CMK (cell line): Measurements from ENCODE around the gene SKP1.
A peak's percentile ranks its signal among the peaks of the same experiment; 100 is the strongest.
"Not testable (repeated sequence)": the region's sequence is repeated elsewhere in the genome, so short reads cannot be mapped to it uniquely, and the experiment has no call there.

Experiments used
- DNase-seq: peaks from one replicate; pipeline ENCODE4 v3.0.0-alpha.2; 2010; ENCODE audit warnings: low read depth

The SKP1 gene

DNA sequence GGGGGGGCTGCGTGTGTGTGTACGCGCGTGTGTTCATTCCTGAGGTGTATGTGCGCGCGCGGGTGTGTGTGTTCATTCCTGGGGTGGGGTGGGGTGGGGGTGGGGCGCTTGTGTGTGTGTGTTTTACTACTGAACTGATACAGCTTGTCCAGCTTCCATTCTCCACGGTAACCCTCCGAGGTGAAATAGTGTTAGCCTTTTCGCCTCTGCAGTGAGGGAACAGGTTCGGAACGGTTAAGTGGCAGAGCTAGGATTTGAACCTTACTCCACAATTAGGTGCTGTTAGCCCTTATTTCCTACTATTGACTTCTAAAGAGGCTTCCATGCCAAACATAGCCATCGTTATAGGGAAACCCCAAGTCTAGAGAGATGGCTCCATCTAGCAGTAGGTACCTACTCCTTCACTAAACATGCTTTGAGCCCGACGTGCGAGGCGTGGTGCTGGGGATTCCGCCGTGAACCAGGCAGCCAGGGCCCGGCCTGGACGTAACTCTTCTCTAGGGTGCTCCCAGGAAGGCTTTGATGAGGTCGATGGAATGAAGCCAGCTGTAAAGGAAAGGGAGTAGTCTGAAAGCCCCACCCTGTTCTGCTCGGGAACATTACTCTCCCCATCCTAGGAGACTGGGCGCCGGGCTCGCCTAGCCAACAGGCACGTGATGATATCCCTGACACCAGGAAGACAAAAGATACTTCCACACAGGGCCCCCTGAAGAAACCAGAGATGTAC, 782 bp upstream of the SKP1 start:
- DNase-seq: no peak

DNA sequence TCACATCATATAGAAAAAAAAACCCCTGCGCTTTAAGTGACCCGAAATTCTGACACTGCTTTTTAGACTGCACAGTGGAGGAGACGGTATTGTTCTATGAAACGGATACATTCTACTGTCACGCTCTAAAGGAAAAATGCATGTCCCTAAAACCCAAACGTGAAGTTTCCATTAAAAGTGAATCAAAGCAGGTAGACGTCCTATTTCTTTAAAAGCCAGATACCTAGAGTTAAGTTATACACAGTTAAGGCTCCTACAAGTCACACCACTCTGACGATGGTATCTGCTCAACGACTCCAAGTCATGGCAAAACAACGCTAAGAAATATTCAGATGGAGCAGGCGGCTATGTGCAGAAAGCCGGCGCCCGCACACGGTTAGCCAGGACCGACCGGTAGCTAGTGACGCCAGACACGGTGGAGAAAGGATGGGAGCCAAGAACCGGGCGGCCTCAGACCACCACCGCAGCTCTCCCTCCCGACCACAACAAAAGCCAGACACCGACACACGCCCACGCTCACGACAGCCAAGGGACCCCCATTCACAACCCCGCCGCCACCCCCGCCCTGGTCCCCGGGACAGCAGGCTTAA, 734 bp downstream of the SKP1 start:
- DNase-seq: no peak

DNA sequence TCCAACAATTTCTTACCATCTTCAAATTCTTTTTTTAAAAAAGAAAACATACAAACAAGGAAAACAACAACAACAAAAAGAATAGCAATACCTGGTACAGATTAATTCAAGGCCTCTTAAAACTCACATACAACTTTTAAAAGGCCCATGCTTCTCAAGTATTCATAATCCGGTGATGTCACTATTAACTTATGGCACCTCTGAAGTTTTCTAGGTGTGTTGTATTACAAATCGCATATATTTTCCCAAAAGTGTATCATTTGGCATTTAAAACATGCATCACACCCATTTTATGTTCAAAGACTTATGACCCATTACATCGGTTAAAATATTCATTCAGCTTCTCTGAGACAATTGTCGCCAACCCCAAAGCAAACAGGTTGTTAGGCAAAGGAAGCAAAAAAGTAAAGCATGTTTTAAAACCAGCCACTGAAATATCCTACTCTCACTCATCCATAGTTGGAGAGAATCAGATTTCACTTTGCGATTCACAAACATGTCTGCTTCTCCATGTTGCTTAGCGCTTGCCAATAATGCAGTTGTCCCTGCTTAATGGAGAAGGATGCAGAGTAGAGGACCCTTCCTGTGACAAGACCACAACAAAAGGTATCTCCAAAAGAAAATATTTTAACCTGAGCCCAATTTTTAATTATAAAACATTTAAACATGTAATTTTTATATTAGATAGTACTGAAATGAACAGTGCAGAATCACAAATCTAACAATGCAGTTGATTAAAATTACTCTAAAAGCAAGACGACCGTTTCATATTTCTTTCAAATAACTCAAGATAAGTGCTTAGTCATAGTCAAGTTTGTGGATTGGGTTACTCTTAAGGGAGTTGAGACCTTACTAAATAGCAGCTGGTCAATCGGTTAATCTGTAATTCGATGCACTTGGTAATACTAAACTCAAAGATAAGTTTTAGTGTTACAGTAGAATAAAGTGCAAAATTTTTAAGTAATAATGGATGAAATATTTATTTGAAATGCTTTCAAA, 1.6 kb downstream of the SKP1 start:
- DNase-seq: no peak

DNA sequence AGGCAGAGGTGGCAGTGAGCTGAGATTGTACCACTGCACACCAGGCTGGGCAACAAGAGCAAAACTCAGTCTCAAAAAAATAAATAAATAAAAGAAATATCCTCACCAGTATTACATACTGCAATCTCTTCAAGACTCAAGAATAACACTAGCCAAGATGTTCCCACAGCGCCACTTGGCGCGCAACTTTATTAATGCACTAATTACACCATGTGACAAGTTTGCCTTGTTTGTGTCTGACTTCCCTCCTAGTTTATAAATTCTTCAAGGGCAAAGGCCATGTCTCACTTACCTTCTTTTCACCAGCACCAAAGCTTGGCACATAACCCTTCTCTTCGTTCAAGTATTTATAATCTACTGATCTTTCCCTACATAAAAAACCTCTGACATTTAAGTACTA, 4.8 kb downstream of the SKP1 start:
- no peak for DNase-seq

DNA sequence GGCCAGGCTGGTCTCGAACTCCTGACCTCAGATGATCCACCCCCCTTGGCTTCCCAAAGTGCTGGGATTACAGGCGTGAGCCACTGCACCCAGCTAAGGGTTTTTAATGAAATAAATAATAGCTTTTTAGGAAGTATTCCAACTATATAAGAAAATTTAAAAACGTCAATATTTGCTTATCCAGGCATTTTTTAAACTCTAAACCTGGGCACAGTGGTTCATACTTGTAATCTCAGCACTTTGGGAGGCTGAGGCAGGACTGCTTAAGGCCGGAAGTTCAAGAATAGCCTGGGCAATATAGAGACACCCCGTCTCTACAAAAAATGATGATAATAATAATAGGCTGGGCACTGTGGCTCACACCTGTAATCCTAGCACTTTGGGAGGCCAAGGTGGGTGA, 14.2 kb downstream of the SKP1 start:
- DNase-seq: no peak

DNA sequence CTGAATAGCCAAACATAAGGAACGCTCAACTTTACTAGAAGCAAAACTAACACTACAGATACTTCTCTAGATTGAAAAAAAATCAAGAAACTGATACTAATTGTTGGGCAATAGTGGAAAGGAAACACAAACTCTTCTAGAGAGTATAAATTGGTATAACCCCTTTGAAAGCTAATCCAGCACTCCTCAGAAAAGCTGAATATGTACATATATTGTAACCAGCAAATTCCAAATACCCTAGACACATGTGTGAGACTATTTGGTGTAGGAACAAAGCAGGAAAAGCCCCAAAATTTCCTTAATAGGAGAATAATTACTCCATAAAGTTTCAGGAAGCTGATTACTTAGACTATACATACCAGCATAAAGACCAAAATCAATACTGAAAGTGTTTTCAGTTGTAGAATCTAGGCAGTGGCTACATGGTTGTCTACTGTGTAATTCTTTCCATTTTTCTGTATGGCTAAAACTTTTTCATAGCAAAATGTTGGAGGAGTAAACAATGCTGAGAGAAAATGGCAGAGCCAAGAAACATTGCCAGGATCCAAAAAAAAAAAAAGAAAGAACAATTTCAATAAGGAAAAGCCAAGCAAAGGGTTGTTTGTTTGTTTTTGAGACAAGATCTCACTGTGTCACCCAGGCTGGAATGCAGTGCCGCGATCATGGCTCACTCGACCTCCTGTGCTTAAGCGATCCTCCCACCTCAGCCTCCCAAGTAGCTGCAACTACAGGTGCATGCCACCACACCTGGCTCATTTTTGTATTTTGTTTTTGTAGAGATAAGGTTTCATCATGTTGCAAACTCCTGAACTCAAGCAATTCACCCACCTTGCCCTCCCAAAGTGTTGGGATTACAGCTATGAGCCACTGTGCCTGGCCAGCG, 15.0 kb downstream of the SKP1 start:
- DNase-seq: no peak

DNA sequence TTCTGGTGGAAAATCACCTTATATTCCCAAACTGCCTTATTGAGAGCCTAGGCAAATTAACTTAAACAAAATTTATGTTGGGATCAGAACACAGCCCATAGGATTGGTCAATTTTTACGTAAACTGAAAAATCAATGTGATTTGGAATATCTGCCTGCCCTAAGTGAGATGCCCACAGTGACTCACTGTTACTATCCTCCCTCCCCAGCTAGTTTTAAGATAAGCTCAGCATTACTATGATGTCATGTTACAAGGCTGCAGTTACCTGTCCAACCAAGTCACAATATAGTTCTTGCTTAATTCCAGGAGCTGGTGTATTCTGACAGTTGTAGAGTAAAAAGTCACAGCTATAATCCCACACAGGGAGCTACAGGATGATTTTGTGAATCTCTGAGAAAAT, 23.1 kb downstream of the SKP1 start:
- DNase-seq: no peak

DNA sequence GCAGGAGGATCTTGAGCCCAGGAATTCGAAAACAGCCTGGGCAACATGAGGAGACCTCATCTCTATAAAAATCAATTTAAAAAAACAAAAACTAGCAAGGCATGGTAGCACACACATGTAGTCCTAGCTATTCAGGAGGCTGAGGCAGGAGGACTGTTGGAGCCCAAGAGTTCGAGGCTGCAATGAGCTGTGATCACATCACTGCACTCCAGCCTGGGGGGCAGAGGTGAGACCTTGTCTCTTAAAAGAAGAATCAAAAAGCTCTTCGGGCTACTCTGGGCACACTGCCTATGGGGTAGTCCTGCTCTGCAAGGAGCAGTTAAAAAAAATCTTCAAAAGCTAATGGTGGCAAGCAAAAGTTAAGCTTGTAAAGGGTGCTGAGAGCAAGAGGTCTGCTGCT, 23.5 kb downstream of the SKP1 start:
- DNase-seq: no peak

DNA sequence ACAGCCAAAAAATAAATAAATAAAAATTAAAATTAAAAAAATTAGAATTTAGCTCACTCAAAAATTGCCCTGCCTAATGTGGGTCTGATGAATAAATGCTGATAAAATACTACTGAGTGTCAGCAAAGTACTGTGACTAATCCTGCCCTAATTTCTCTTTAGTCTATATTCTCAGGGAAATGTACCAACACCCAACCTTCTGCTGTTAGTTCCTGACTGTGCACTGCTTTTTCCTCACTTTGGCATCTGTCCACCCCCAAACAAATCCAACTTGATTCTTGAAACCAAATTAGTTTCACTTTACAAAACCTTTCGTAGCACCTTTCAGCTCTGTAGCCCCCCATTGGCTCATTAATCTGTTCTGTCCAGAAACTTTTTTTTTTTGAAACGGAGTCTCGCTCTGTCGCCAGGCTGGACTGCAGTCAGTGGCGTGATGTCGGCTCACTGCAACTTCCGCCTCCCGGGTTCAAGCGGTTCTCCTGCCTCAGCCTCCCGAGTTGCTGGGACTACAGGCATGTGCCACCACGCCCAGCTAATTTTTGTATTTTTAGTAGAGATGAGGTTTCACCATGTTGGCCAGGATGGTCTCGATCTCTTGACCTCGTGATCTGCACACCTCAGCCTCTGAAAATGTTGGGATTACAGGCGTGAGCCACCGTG, 24.4 kb downstream of the SKP1 start:
- DNase-seq: not testable (repeated sequence)

DNA sequence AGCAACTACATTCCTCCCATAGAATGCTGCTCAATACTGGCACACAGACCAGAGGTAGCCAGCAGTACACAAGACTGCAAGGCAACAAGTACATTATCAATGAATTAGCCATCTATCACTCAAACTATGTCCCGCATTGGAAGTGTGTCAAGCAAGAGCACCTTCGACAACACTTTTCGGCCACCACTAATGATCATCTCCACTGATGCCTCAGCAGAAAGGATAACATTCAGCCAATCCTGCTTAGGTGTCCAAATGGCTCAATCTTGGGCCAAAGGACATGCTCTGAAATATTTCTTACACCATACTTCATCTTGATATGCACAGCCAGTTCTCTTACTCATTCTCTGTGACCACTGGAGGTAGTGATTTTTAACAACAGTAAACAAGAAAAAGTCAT, 25.0 kb downstream of the SKP1 start:
- no peak for DNase-seq

DNA sequence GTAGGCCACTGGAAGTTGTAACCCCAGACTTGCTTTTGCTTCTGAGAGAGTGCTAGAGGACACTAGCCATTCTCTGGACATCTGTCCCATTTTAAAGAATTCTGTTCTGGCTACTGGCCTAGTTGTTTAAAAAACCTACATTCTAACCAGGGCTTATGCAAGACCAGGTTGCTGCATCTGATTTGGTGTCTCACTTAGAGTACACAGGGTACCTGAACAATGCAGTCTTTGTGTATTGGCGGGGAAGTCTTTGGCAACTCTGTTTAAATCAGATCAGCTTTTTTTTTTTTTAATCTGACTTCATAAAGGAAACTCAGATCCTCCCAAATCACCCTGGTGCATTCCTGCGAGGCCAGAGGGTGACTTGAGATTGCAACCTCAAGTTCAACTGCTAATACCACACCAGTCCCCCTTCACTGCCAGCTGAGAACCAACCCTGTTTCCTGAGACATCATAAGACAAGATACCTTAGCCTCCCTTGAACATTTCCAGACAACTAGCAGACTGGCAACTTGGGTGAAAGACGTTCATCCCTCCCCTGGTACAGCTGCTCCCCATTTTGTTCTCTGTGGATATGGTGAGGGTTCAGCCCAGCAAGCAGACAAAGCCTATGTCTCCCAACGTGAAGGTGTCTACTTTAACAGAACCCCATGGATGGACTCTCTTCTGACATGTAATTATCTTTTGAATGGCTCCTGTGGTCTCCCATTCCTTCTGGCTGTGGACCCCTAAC, 27.0 kb downstream of the SKP1 start:
- no peak for DNase-seq

DNA sequence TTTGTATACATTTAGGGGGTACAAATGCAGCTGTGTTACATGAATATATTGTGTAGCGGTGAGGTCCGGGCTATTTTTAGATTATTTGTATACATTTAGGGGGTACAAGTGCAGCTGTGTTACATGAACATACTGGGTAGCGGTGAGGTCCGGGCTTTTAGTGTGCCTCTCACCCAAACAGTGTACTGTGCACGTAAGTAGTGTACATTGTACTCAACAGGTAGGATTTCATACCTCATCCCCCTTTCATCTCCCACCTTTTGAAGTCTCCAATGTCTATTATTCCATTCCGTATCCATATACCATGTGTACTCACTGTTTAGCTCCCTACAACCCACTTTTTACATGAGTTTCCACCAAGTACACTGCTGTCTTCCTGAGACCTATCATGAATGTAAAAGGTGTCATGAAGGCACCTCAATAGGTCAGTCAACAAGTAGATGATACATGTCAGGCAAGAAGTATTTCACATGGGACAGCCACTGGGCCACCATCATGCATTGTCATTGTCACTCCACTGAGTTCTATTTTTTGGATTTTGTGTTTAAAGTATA, 27.7 kb downstream of the SKP1 start:
- DNase-seq: no peak

DNA sequence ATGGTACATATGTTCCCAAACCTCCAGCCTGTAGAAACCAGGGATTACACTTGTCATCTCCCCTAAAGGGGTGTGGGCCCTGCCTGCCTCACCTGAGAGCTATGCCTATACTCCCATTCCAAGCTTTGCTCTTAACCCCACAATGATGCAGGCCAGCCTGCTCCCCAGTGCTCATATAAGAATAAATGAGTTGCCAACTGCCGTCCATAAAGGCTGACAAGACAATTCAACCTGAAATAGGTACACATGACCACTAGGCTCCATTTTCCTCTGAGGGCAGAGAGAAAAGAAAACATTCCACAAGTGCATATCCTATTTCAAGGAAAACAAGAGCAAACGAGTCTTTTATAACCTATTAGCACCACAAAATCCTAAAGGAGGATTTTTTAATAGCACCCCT, 28.4 kb downstream of the SKP1 start:
- DNase-seq: no peak

DNA sequence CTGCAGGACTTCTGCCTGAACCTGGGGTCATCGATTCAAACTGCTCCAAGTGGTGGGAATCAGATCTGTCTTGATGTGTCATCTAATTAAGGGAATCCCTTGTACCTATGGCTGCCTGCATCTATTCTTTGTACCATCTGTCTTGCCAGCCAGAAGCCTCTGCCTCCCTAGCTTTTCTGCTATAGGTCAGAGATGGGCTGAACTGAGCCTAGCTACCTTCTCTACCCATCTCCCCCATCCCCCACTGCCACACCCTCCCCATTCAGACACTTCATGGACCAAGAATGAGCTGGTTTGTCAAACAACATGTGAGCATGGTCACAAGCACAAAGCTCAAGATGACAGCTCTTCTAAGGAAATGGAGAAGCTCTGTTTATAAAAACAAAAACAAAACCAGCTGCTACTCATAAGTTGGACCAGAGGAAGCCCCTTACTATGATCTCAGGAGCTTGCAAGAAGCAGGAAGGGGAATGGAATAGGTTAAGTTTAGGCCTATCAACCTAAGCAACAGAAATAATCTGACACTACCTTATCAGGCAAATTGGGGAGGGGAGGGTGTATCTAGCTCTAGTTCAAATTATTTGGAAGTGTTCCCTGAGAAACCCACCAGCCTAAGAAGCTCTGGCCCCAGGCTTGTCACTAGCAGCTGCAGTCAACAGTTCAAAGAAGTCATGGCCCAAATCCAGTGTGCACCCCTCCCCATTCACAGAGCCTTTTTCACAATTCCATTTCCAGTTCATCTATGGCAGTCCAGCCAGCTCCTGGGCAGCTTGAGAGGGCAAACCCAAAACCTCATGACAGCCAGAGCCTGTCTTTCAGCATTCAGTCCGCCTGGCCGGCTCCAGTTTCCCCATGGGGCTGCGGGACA, 29.9 kb downstream of the SKP1 start:
- no peak for DNase-seq

DNA sequence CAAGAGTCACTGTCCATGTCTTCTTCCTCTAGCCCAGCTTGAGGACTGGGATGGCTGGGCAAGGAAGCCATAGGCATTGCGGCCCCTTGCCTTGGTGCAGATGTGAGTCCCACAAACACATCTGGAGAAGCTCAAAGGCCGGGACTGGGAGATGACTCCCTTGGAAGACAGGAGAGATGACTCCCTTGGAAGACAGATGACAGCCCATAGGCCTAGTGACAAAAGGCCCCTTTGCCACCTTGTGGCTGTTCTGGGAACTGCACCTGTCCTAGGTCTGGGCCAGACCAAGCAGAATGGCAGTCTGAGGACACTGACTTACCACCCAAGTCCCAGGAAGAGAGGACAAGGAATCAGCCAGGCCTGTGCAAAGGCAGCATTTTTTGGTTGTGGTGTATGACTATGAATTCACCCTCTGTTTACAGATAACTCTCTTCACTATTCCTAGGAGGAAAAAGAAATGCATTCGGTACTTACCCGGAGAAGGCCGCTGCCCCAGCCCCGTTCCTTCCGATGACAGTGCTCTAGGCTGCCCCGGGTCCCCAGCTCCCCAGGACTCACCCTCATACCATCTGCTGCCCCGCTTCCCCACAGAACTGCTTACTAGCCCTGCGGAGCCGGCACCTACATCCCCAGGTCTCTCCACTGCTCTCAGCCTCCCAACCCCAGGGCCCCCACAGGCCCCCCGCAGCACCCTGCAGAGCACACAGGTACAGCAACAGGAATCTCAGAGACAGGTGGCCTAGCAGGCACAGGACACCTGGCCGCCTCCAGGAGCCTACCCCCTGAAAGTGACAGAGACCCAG, 30.8 kb downstream of the SKP1 start:
- DNase-seq: peak; percentile 41

DNA sequence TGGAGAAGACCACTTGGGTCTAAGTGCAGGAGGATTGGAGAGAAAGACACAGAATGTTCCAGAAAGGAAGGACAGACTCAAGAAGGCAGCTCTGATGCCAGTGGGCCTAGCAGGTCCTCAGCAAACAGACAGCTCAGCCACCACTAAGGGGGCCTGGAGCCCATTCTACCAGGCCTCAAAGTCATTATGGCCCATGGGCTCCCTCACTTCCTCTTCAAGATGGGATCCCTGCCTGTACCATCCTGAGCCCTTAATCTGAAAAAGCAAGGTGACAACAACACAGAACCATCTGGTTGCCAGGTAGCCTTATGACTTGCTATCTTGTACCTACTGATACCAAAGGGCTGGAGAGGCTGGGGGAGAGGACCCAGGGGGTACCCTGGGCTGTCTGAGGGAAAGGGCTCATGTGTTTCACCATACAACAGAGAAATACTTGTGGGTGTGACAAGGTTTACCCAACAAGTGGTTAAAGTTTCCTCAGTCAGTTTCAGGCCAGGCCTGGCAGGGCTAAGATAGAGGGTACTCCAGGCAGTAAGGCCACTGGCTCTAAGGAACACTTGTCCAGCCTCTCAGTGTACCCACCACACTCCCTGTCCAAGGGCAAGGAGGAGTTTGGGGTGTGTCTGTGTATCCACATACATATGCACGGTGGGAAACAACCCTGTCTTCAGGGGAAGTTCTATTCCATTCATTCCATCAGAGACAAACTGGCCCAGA, 31.6 kb downstream of the SKP1 start:
- DNase-seq: no peak
